Body of pancreas (tissue), 4 donors: Measurements from ENCODE around the gene TMEM208.

Experiments used
- POLR2A ChIP-seq, 3 donors: fragments of 450-650 bp; IDR thresholded peaks; one replicate each; pipeline ENCODE4 v1.6.1; 2016; ENCODE audit warnings: antibody characterized with exemption in 3 of 3, mild to moderate bottlenecking in 2 of 3
- TF ChIP-seq, protein P1 (sequence below), 7 experiments: fragments of 450-650 bp in 4 of 7; fragments of 200-600 bp in 3 of 7; sonication (generic) in 3 of 7; IDR thresholded peaks; one replicate each; pipeline ENCODE4 v1.5.1; 2016 to 2019; ENCODE audit warnings: antibody characterized with exemption in 7 of 7

DNA sequence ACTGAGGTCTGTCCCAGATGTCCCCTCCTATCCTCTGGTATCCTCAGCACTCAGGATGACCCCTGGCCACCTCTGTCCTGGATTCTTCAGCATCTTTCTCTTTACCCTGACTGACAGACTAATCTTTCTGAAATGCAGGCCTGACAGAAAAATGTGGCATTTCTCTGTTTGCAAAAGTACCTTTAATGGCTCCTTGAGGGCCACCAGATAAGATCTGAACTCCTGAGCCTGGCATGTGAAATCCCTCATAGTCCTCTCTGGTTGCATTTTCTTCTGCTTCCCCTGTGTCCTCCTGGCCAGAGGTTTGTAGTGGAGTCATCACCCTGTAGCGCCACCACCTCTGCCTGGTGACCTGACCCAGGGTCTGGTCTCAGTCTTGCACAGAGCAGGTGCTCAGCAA is 30.0 kb upstream of the TMEM208 start:
- TF ChIP-seq, protein P1, sequence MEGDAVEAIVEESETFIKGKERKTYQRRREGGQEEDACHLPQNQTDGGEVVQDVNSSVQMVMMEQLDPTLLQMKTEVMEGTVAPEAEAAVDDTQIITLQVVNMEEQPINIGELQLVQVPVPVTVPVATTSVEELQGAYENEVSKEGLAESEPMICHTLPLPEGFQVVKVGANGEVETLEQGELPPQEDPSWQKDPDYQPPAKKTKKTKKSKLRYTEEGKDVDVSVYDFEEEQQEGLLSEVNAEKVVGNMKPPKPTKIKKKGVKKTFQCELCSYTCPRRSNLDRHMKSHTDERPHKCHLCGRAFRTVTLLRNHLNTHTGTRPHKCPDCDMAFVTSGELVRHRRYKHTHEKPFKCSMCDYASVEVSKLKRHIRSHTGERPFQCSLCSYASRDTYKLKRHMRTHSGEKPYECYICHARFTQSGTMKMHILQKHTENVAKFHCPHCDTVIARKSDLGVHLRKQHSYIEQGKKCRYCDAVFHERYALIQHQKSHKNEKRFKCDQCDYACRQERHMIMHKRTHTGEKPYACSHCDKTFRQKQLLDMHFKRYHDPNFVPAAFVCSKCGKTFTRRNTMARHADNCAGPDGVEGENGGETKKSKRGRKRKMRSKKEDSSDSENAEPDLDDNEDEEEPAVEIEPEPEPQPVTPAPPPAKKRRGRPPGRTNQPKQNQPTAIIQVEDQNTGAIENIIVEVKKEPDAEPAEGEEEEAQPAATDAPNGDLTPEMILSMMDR (IDR thresholded peaks at IDR 0.05): no peak
- TF ChIP-seq POLR2A (IDR thresholded peaks at IDR 0.05): no peak
